ENCODE results near the gene HP. TPM values are rescaled to one million over a fixed set of nuclear protein-coding genes. Genes with fewer than 3 reads are reported as not detected.

HP gene
- total and polyA plus RNA-seq, 2 of the 13 experiments (the other 11 are each of a cell fraction or from before 2014, with no cell fraction given) = 387 to 524 TPM

GRCh38 chr16:72092832-72093447, 38.6 kb downstream of the HP start (continued):
- 0 out of 4 replicates have a peak, but pooled peaks of 1 of the 2 experiments have one; percentile 9 for TF ChIP-seq REST (IDR thresholded peaks at IDR 0.05; ENCODE audit: borderline replicate concordance in 1 of 2, low read depth in 1 of 2, low read length in 2 of 2)
- TF ChIP-seq ZBTB4 (CRISPR knock-in tag; IDR thresholded peaks at IDR 0.05; ENCODE audit: borderline replicate concordance) = no peak
- no peak for TF ChIP-seq ATF7 (IDR thresholded peaks at IDR 0.05)
- TF ChIP-seq ATF7 (CRISPR knock-in tag; IDR thresholded peaks at IDR 0.05) = 0 out of 2 replicates have a peak, but pooled peaks have one; percentile 19
- no peak; the same call in 1 of the 2 replicates for TF ChIP-seq SP4 (CRISPR knock-in tag; IDR thresholded peaks at IDR 0.05)
- TF ChIP-seq ZNF550 (CRISPR knock-in tag; IDR thresholded peaks at IDR 0.05; ENCODE audit: borderline replicate concordance) = no peak
- TF ChIP-seq ZNF883 (CRISPR knock-in tag; IDR thresholded peaks at IDR 0.05; ENCODE audit: not compliant biosample characterization) = no peak
- no peak for TF ChIP-seq NFRKB (IDR thresholded peaks at IDR 0.05)
- TF ChIP-seq RFXAP (CRISPR knock-in tag; IDR thresholded peaks at IDR 0.05; ENCODE audit: borderline replicate concordance) = no peak
- no peak for TF ChIP-seq PLRG1 (conservative IDR thresholded peaks at IDR 0.05)
- TF ChIP-seq ZBTB7A (CRISPR knock-in tag; IDR thresholded peaks at IDR 0.05) = no peak
- TF ChIP-seq MNT (IDR thresholded peaks at IDR 0.05) = no peak
- 0 out of 2 replicates have a peak, but pooled peaks have one; percentile 37 for TF ChIP-seq TFDP2 (CRISPR knock-in tag; IDR thresholded peaks at IDR 0.05)
- TF ChIP-seq ARNT2 (CRISPR knock-in tag; IDR thresholded peaks at IDR 0.05; ENCODE audit: low read depth) = no peak
- no peak for TF ChIP-seq HIC2 (CRISPR knock-in tag; IDR thresholded peaks at IDR 0.05; ENCODE audit: low read depth)
- no peak for TF ChIP-seq CBX1 (IDR thresholded peaks at IDR 0.05; ENCODE audit: low read depth)
- TF ChIP-seq ZNF644 (CRISPR knock-in tag; IDR thresholded peaks at IDR 0.05; ENCODE audit: low read depth) = no peak
- no peak for TF ChIP-seq SRSF4 (IDR thresholded peaks at IDR 0.05; ENCODE audit: low read depth, low read length, poor library complexity, severe bottlenecking)

All from HepG2 (cell line).